GM10266 (cell line): ENCODE measurements around the gene ITPKA.

Experiments used
- DNase-seq: peaks from one replicate; pipeline ENCODE4 v3.0.0; 2012; ENCODE audit errors: extremely low spot score
- TF ChIP-seq, protein P1 (sequence below): IDR thresholded peaks from 2 replicates; pipeline ENCODE4 v1.5.1; 2012; ENCODE audit warnings: mild to moderate bottlenecking, low read depth; ENCODE audit not compliant: control insufficient read depth, insufficient read depth; ENCODE audit errors: missing control alignments

The ITPKA gene

DNA sequence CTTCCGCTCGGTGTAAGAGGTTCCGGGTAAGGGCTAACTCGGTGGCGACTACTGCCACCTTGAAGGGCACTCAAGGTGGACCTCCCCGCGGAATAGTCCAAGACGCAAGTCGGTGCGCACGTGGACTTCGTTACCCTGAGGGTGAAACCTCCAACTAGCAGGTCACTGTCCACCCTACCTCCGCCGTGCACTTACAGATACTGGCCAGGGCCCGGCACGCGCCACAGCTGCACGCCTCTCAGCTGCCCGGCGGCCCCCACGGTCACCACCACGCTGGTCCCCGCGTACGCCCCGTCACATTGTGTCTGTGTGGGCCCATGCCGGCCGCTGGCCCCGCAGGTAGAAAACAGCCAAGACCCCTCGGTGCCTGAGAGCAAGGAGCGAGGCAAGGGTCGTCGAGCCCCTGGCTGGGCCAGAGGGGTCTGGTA is 18.9 kb downstream of the ITPKA start:
- TF ChIP-seq, protein P1, sequence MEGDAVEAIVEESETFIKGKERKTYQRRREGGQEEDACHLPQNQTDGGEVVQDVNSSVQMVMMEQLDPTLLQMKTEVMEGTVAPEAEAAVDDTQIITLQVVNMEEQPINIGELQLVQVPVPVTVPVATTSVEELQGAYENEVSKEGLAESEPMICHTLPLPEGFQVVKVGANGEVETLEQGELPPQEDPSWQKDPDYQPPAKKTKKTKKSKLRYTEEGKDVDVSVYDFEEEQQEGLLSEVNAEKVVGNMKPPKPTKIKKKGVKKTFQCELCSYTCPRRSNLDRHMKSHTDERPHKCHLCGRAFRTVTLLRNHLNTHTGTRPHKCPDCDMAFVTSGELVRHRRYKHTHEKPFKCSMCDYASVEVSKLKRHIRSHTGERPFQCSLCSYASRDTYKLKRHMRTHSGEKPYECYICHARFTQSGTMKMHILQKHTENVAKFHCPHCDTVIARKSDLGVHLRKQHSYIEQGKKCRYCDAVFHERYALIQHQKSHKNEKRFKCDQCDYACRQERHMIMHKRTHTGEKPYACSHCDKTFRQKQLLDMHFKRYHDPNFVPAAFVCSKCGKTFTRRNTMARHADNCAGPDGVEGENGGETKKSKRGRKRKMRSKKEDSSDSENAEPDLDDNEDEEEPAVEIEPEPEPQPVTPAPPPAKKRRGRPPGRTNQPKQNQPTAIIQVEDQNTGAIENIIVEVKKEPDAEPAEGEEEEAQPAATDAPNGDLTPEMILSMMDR = no peak
- peak; percentile 15 for DNase-seq

DNA sequence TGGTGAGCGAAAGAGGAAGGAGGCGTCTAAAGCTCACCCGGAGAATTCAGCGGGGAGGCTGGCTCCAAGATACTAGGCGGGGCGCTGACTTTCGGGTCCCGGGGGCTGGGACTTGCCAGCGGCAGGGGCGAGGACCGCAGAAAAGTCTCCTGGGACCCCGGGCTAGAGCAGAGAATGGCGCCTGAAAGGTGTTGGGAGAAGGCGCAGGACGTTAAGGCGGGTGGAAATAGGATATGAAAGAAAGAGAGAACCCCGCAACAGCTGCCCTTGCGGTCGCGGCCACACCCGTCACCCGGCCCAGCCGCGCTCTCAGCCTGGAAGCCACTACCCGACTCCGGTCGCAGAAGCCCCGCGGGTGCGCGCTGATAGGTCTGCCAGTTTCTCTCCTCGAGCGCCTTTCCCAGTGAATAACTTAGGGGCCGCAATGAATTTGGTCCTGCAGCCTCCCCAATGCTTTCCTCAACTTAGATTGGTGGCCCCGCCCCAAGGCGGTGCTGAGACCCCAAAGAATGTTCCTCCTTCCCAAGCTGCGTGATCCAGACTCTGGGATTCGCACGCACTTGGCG is 19.3 kb downstream of the ITPKA start:
- DNase-seq = peak; percentile 63

DNA sequence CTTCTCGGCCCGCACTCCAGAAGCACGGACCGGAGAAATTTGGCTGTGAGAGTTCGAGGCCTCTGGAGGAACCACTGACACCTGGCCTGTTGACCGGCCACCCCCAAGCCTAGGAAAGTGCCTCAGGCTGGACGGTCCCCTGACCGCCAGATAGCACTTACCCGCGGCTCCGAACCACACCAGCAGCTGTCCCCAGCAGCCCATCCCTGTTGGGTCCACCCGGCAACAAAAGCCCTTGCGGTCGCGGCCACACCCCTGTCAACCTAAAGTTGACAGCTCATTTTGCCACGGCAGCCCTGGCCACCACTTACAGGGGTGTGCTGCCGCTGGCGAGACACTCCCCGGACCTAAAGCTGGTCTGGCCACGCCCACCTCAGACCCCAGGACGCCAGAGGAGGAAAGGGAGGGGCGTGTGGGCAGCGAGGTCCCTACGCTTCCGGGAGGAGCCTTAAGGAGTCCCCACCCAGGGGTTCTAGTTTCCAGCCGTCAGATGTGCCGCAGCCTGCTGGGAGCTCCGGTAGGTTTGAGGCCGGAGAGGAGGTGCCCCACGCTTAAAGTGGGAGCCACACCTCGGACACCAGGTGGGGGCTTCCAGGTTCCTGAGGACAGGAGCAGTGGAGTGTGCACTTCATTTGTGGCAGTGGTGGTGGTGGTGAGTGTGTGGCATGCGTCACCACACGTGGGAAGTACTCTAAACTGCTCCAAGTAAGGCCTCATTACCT is 20.0 kb downstream of the ITPKA start, which contains the start of gene LTK:
TSS of gene LTK (minus strand) at position 322 of the 722 bp plus-strand sequence. CDS start at position 204, 118 bp downstream.
- DNase-seq = peak; percentile 32
- TF ChIP-seq, protein P1 = no peak

More for the DNA sequence above, 19.3 kb downstream of the ITPKA start:
- TF ChIP-seq, protein P1 = no peak

DNA sequence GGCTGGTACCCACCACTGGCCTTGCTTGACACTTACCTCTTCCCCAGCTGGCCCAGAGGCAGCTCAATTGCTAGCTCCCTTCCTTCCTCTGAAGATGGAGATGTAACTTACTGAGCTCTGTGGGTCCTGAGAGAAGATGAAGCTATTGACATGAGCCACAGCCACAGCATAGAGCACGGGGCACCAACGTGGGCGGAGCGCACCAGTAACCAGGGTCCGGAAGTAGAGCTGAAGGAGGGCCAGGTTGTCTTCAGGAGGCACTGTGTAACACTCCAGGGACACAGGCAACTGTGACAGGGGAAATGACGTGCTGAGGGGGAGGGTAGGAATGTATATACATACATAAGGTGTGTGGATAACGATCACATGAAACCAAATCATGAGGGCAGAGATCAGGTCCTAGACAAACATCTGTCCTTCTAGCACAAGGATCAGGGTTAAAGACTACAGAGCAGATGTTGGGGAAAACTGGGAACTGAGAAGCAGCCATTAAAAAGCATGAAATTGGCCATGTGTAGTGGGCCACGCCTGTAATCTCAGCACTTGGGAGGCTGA is 24.3 kb downstream of the ITPKA start:
- TF ChIP-seq, protein P1 = no peak
- DNase-seq = no peak

DNA sequence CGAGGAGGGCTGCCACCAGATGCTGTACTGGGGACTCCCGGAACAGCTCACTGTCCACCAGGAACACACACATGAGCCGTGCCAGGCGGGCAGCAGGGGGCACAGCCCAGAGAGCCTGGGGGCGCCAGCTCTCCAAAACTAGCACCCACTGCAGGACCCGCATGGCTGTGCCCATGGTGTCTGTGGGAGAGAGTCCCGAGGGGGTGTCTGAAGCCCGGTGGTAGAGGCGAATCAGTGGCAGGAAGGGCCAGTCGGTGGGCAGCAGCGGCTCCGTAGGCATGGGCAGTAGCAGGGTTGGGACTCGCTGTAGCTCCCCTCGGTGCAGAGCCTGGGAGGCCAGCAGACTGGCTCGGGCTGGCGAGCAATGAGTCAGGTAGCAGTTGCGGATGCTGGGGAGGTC is 27.0 kb downstream of the ITPKA start:
- TF ChIP-seq, protein P1 = no peak
- no peak for DNase-seq

DNA sequence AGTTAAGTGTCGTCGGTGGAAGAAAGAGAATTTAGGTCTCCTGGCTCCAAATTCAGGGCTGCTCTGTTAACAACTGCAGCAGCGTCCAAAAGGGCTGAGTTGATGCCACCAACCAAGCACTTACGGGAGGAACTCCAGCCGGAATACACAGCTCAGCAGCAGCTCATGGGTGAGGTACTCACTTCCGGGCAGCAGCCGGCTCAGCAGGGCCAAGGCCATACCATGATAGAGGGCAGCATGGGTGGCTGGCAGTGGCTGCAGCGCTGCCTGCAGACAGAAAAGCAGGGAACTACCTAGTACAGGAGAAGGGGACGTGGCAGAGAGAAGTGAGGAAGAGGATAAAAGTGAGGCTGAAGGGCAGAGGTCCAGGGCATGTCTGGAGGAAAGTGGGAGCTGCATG is 27.9 kb downstream of the ITPKA start:
- TF ChIP-seq, protein P1 = no peak
- no peak for DNase-seq

DNA sequence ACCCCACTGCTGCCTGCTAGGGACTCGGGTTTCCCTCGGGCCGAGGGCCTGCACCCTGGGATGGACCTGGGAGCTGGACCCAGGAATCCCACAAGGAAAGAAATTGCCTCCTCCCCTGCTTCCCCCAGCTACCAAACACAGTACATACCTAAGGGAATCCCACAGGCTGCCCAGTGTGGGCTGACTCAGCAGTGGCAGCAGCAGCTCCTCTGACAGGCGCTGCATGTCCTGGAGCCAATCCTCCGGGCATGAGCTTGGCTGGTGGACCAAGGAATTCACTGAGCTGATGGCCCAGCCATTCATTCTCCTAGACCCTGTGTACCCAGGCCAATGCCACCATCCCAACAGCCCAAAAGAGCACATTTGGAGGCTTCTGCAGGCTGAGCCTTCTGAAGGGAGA is 29.4 kb downstream of the ITPKA start:
- TF ChIP-seq, protein P1 = no peak
- no peak for DNase-seq
